ENCODE data around the gene NFXL1. TPM values are rescaled to one million over a fixed set of nuclear protein-coding genes. Genes with fewer than 3 reads are reported as not detected.

The NFXL1 gene
- total RNA-seq, 1 donor from 2014 or later = 13.0 TPM

- Histone ChIP-seq H2AFZ (ENCODE audit: low read depth, low read length) (no peak overlapping the region), H3K4me2 (ENCODE audit: low read length) (no peak overlapping the region), H3K9ac (ENCODE audit: low read length) (no peak overlapping the region), H3K79me2 (ENCODE audit: insufficient read depth, low read length) (no peaks in the 10 kb centered on the region), H3K27ac (ENCODE audit: low read depth, low read length) (no peak overlapping the region), H3K36me3 (ENCODE audit: insufficient read depth, low read length) (no peaks in the 10 kb centered on the region), H4K20me1 (ENCODE audit: insufficient read depth, low read length) (no peaks in the 10 kb centered on the region), H3K4me1 (ENCODE audit: insufficient read depth, low read length) (no peaks in the 10 kb centered on the region), H3K4me3 (ENCODE audit: insufficient read depth, low read depth, low read length) (no peak overlapping the region), H3K27me3 (ENCODE audit: insufficient read depth, low read length) (no peaks in the 10 kb centered on the region), H3K9me3 (ENCODE audit: insufficient read depth, low read depth, low read length) (no peaks in the 10 kb centered on the region)
- H3K36me3 Mint-ChIP-seq (ENCODE audit: low read depth, unreplicated experiment) = no peaks in the 10 kb centered on the region
- H3K27me3 Mint-ChIP-seq (ENCODE audit: low read depth, unreplicated experiment) = no peaks in the 10 kb centered on the region
- no peak overlapping the region for H3K27ac Mint-ChIP-seq (ENCODE audit: unreplicated experiment)
- FAIRE-seq (no peak), DNase-seq (ENCODE audit: low read depth) (no peak)
- no peak overlapping the region for H3K4me3 Mint-ChIP-seq (ENCODE audit: unreplicated experiment)
- H3K9me3 Mint-ChIP-seq (ENCODE audit: unreplicated experiment) = no peaks in the 10 kb centered on the region
- no peaks in the 10 kb centered on the region for H3K4me1 Mint-ChIP-seq (ENCODE audit: low read depth, unreplicated experiment)
- TF ChIP-seq CTCF (IDR thresholded peaks at IDR 0.05; ENCODE audit: insufficient read depth, low read depth, low read length) (no peak), EZH2 (IDR thresholded peaks at IDR 0.05; ENCODE audit: insufficient read depth, low read length) (no peak)
Measured at GRCh38 chr4:47945930-47946726, 31.7 kb upstream of the NFXL1 start.

DNA sequence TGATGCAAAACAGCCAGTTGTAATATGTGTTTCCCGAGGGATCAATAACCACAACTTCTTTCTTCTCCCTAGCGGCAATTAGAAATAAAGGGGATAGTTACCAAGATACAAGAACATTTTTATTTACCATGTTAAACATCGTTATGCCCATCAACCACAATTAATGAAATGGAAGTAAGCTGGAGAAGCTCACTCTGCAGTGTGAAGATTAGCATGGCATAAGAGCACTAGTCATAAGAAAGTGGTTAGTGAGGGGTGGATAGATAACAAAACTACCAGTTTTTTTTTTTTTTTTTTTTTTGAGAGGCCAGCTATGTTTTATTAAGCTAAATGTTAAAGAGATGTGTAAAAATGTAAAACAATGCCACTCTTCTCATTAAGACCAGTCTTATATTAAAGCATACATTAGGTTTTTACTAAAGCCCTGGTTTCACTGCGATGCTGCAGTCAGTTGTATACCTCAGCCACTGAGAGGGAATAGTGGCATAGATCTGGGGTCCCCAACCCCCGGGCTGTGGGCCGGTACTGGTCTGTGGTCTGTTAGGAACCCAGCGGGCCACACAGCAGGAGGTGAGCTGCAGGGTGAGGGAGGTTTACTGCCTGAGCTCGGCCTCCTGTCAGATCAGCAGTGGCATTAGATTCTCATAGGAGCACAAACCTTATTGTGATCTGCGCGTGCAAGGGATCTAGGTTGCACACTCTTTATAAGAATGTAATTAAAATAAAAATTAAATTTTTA is 27.9 kb upstream of the NFXL1 start:
- no peak overlapping the region for H3K4me3 ChIP-seq (ENCODE audit: insufficient read depth, low read depth, low read length)

More for the DNA sequence above, 27.9 kb upstream of the NFXL1 start:
- Mint-ChIP-seq H3K9me3 (ENCODE audit: unreplicated experiment) (no peaks in the 10 kb centered on the region), H3K27me3 (ENCODE audit: low read depth, unreplicated experiment) (no peaks in the 10 kb centered on the region), H3K4me3 (ENCODE audit: unreplicated experiment) (no peak overlapping the region), H3K4me1 (ENCODE audit: low read depth, unreplicated experiment) (no peaks in the 10 kb centered on the region), H3K36me3 (ENCODE audit: low read depth, unreplicated experiment) (no peaks in the 10 kb centered on the region), H3K27ac (ENCODE audit: unreplicated experiment) (no peak overlapping the region)
- no peak overlapping the region for H2AFZ ChIP-seq (ENCODE audit: low read depth, low read length)
- no peaks in the 10 kb centered on the region for H4K20me1 ChIP-seq (ENCODE audit: insufficient read depth, low read length)
- H3K36me3 ChIP-seq (ENCODE audit: insufficient read depth, low read length) = no peaks in the 10 kb centered on the region
- no peaks in the 10 kb centered on the region for H3K9me3 ChIP-seq (ENCODE audit: insufficient read depth, low read depth, low read length)
- no peak for DNase-seq (ENCODE audit: low read depth)
- no peak overlapping the region for H3K4me2 ChIP-seq (ENCODE audit: low read length)
- no peak overlapping the region for H3K27ac ChIP-seq (ENCODE audit: low read depth, low read length)
- H3K9ac ChIP-seq (ENCODE audit: low read length) = no peak overlapping the region
- FAIRE-seq = no peak
- no peaks in the 10 kb centered on the region for H3K4me1 ChIP-seq (ENCODE audit: insufficient read depth, low read length)
- H3K27me3 ChIP-seq (ENCODE audit: insufficient read depth, low read length) = no peaks in the 10 kb centered on the region
- no peaks in the 10 kb centered on the region for H3K79me2 ChIP-seq (ENCODE audit: insufficient read depth, low read length)
- TF ChIP-seq EZH2 (IDR thresholded peaks at IDR 0.05; ENCODE audit: insufficient read depth, low read length) (no peak), CTCF (IDR thresholded peaks at IDR 0.05; ENCODE audit: insufficient read depth, low read depth, low read length) (no peak)
